Large intestine (tissue), 3 donors: ENCODE data around the gene NME3. TPM values are rescaled to one million over a fixed set of nuclear protein-coding genes. Genes with fewer than 3 reads are reported as not detected.
"Not testable (repeated sequence)": the region's sequence is repeated elsewhere in the genome, so short reads cannot be mapped to it uniquely, and the experiment has no call there.

Experiments
- DNase-seq, 2 donors: peaks; one replicate each; pipeline versions ENCODE4 v3.0.0 to v3.0.0-alpha.2; 2013
- H3K27ac ChIP-seq: one replicate; pipeline ENCODE4 v1.5.1; 2013; ENCODE audit warnings: low read length
- H3K27me3 ChIP-seq: 2 replicates; pipeline ENCODE4 v1.6.1; 2013; ENCODE audit warnings: low read length; ENCODE audit not compliant: control insufficient read depth, insufficient read depth
- H3K36me3 ChIP-seq: 2 replicates; pipeline ENCODE4 v1.6.1; 2013; ENCODE audit warnings: low read length; ENCODE audit not compliant: control insufficient read depth, insufficient read depth
- H3K4me1 ChIP-seq: one replicate; pipeline ENCODE4 v1.6.1; 2013; ENCODE audit warnings: low read length; ENCODE audit not compliant: control insufficient read depth, insufficient read depth
- H3K4me3 ChIP-seq: one replicate; pipeline ENCODE4 v1.5.1; 2013; ENCODE audit warnings: low read length
- H3K9me3 ChIP-seq: one replicate; pipeline ENCODE4 v1.6.1; 2013; ENCODE audit warnings: mild to moderate bottlenecking, low read depth, low read length, moderate library complexity; ENCODE audit not compliant: control insufficient read depth
- WGBS: methylation state at CpG from one replicate; pipeline ENCODE4 v1.1.5; 2013; ENCODE audit warnings: low lambda C conversion rate; ENCODE audit not compliant: insufficient coverage; 5-methylcytosine and 5-hydroxymethylcytosine counted together
- polyA plus RNA-seq: library from polyadenylated mRNA; unstranded; fragments of 120-200 nt; gene quantifications from one replicate; pipeline ENCODE4 v1.2.1, GENCODE V29; 2013

The NME3 gene
- polyA plus RNA-seq, 1 donor = 57.7 TPM

- H3K4me3 ChIP-seq = no peak overlapping the region
- no peak for DNase-seq
- no peaks in the 10 kb centered on the region for H3K9me3 ChIP-seq
- no peaks in the 10 kb centered on the region for H3K4me1 ChIP-seq
- H3K27me3 ChIP-seq = no peaks in the 10 kb centered on the region
- no peak overlapping the region for H3K27ac ChIP-seq
- peaks cover 70% of the 10 kb centered on the region for H3K36me3 ChIP-seq
- WGBS = no CpG with 5 or more reads among the region's 9 CpGs
Measured at GRCh38 chr16:1817276-1817589, 45.9 kb upstream of the NME3 start.

- H3K4me3 ChIP-seq = no peak overlapping the region
- no peak overlapping the region for H3K27ac ChIP-seq
- no peaks in the 10 kb centered on the region for H3K9me3 ChIP-seq
- no CpG with 5 or more reads among the region's 40 CpGs for WGBS
- H3K4me1 ChIP-seq = no peaks in the 10 kb centered on the region
- H3K36me3 ChIP-seq = peaks cover 66% of the 10 kb centered on the region
- no peak for DNase-seq
- H3K27me3 ChIP-seq = no peaks in the 10 kb centered on the region
Measured at GRCh38 chr16:1816396-1817275, 45.3 kb upstream of the NME3 start.

DNA sequence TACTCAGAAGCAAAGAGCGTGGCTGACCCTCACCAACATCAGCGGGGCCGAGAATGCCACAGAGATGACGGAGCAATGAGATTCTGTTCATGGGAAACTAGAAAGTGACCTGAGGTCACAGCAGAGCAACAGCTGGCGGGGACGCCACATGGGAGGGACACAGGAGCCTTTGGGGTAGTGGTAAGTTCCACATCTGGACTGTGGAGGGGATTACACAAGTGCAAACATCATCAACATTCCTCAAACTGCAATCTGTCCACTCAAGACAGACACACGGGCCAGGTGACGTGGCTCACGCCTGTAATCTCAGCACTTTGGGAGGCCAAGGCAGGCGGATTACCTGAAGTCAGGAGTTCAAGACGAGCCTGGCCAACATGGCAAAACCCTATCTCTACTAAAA is 44.1 kb upstream of the NME3 start:
- no peaks in the 10 kb centered on the region for H3K27me3 ChIP-seq
- no peaks in the 10 kb centered on the region for H3K4me1 ChIP-seq
- no peak overlapping the region for H3K27ac ChIP-seq
- DNase-seq = no peak
- no peak overlapping the region for H3K4me3 ChIP-seq
- no peaks in the 10 kb centered on the region for H3K9me3 ChIP-seq
- H3K36me3 ChIP-seq = peaks cover 55% of the 10 kb centered on the region
- WGBS = no CpG with 5 or more reads among the region's 11 CpGs

DNA sequence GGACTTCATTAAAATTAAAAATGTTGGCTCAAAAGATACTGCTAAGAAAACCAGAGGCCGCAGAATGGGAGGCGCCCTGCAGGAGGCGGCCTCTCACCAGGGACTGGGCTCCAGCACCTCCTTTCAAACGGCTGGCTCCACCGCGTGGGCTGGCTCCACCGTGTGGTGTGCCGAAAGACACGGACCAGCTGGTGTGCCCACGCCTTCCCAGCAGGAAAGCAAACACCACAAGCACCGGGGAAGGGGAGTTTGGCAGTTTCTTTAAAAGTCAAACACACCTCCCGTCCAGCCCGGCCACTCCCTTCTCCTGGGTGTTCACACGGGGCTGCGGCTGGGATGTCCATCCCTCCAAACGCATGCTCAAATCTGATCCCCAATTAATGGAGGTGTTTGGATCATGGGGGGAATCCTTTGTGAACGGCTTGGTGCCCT is 41.4 kb upstream of the NME3 start:
- H3K27ac ChIP-seq = no peak overlapping the region
- H3K9me3 ChIP-seq = no peaks in the 10 kb centered on the region
- no peak overlapping the region for H3K4me3 ChIP-seq
- peaks cover 49% of the 10 kb centered on the region for H3K36me3 ChIP-seq
- peak in 1 of 2 donors; percentile 62 for DNase-seq
- no peaks in the 10 kb centered on the region for H3K4me1 ChIP-seq
- no peaks in the 10 kb centered on the region for H3K27me3 ChIP-seq
- no CpG with 5 or more reads among the region's 17 CpGs for WGBS

DNA sequence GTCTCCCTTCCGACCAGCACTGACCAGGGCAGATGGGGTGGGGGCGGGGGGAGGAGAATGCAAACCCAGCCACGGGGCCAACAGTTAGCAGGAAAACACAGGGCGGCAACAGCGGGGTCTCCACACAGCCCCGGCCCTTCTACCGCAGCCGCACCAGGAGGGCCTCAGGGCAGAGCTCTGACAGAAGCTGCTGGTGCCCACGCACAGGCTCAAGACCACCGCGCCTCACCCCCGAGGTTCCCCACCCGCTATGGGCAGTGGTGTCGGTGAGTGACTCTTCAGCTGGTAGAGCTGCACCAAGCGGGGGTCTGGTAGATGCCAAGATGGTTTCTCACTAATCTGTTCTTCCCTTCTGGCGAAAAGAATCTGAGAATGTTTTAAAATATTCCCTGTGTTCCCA is 39.2 kb upstream of the NME3 start:
- no peak overlapping the region for H3K27ac ChIP-seq
- peaks cover 37% of the 10 kb centered on the region for H3K36me3 ChIP-seq
- no peaks in the 10 kb centered on the region for H3K27me3 ChIP-seq
- no peak for DNase-seq
- no CpG with 5 or more reads among the region's 16 CpGs for WGBS
- no peaks in the 10 kb centered on the region for H3K4me1 ChIP-seq
- no peaks in the 10 kb centered on the region for H3K9me3 ChIP-seq
- no peak overlapping the region for H3K4me3 ChIP-seq

DNA sequence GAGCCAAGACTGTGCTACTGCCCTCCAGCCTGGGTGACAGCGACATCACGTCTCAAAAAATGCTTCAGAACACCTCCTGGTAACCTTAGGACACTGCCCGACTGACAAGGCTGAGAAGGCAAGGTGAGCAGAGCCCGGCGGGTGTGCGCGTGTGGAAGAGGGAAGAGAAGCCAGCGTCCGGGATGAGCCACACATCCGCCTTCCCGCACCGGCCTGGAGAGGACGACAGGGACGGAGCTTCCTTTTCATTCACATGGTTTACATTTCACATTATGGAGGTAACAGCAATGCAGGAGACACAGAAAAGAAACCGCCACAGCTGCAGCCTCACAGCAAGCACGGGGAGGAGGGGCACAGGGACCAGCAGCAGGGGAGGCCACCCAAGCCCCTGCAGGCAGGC is 38.8 kb upstream of the NME3 start:
- no peaks in the 10 kb centered on the region for H3K4me1 ChIP-seq
- no peak overlapping the region for H3K27ac ChIP-seq
- no CpG with 5 or more reads among the region's 16 CpGs for WGBS
- DNase-seq = no peak
- peaks cover 32% of the 10 kb centered on the region for H3K36me3 ChIP-seq
- H3K27me3 ChIP-seq = no peaks in the 10 kb centered on the region
- no peaks in the 10 kb centered on the region for H3K9me3 ChIP-seq
- H3K4me3 ChIP-seq = no peak overlapping the region

DNA sequence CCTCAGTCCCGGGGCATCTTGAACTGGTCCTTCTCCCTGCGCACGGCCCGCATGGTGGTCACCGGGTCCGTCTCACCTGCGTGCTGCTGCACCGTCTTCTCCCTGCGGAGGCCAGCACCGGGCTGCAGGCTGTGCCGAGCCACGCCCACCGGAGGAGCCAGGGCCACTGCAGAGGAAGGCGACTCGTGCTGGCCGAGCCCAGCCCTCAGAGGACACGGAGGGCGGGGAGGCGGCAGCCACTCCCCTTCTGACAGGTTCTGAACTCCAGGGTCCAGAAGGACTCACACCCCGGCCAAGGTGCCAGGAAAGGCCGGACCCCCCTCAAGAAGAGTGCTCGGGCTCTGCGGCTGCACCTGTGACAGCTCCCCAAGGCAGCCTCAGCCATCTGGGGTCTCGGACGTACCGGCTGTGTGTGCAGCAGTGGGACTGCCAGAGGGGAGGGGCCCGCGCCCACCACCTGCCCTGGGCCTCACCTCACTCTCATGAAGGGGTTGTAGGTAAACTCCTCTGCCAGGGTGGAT is 38.0 kb upstream of the NME3 start:
- peaks cover 32% of the 10 kb centered on the region for H3K36me3 ChIP-seq
- H3K9me3 ChIP-seq = no peaks in the 10 kb centered on the region
- no peak overlapping the region for H3K4me3 ChIP-seq
- no peak overlapping the region for H3K27ac ChIP-seq
- H3K4me1 ChIP-seq = no peaks in the 10 kb centered on the region
- H3K27me3 ChIP-seq = no peaks in the 10 kb centered on the region
- no CpG with 5 or more reads among the region's 28 CpGs for WGBS
- DNase-seq = peak in 1 of 2 donors; percentile 35

DNA sequence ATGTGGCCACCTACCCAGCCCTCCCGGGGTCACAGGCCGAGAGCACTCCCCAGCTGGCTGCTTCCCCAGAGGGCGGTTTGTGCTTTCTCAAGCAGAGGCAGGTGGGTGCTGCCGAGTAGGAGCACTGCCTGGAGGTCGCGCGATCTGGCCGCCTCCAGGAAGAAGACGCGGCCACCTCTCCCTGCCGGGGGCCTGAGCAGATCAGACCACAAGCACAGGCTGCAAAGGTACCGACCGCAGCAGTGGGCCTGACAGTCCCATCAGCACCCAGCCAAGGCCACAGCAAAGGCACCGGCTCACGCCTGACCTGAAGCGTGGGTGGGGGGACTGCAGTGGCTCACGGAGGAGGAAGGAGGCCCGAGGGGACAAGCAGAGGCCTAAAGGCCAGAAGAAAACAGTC is 37.3 kb upstream of the NME3 start:
- DNase-seq = no peak
- no peak overlapping the region for H3K4me3 ChIP-seq
- no peaks in the 10 kb centered on the region for H3K4me1 ChIP-seq
- no peaks in the 10 kb centered on the region for H3K9me3 ChIP-seq
- peaks cover 31% of the 10 kb centered on the region for H3K36me3 ChIP-seq
- no peaks in the 10 kb centered on the region for H3K27me3 ChIP-seq
- H3K27ac ChIP-seq = no peak overlapping the region
- no CpG with 5 or more reads among the region's 18 CpGs for WGBS

- WGBS = no CpG with 5 or more reads among the region's 10 CpGs
- no peak for DNase-seq
- no peaks in the 10 kb centered on the region for H3K4me1 ChIP-seq
- H3K4me3 ChIP-seq = no peak overlapping the region
- peaks cover 25% of the 10 kb centered on the region for H3K36me3 ChIP-seq
- H3K9me3 ChIP-seq = no peaks in the 10 kb centered on the region
- no peaks in the 10 kb centered on the region for H3K27me3 ChIP-seq
- H3K27ac ChIP-seq = no peak overlapping the region
Measured at GRCh38 chr16:1807626-1808025, 36.3 kb upstream of the NME3 start.

DNA sequence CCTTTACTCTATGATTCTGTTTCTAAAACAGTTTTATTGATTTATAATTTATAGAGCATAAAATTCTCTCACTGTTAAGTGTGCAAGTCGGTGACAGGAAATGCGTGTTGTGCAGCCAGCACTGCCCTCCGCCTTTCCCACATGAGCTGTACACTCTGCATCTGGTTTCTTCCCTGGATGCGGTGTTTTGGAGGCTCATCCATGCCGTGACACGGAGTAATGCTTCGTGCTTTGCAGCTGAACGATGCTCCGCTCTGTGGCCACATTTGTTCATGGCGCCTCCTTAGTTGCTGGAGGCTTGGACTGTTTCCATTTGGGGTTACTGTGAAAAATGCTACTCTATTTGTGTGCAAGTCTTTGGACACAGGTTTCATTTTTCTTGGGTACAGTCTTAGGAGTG is 29.4 kb upstream of the NME3 start:
- 80% methylated on average over 1 of the region's 10 CpGs for whole genome bisulfite sequencing

DNA sequence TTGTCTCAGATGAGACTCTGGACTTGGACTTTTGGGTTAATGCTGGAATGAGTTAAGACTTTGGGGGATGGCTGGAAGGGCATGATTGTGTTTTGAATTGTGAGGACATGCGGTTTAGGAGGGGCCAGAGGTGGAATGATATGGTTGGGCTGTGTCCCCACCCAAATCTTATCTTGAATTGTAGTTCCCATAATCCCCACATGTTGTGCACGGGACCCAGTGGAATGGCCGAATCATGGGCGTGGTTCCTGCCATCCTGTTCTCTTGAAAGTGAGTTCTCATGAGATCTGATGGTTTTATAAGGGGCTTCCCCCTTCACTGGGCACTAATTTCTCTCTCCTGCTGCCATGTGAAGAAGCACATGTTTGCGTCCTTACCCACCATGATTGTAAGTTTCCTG is 27.9 kb upstream of the NME3 start:
- not testable (repeated sequence) for H3K9me3 ChIP-seq, DNase-seq, H3K27me3 ChIP-seq, H3K4me3 ChIP-seq, H3K27ac ChIP-seq, H3K36me3 ChIP-seq, H3K4me1 ChIP-seq
- WGBS = no CpG with 5 or more reads among the region's 5 CpGs

More for the DNA sequence above, 29.4 kb upstream of the NME3 start:
- DNase-seq = no peak
- Histone ChIP-seq H3K4me3 (no peak overlapping the region), H3K9me3 (peaks cover 3% of the 10 kb centered on the region), H3K4me1 (no peaks in the 10 kb centered on the region), H3K27ac (no peak overlapping the region), H3K27me3 (no peaks in the 10 kb centered on the region), H3K36me3 (no peaks in the 10 kb centered on the region)
